ENCODE measurements around the gene SYMPK. TPM values are rescaled to one million over a fixed set of nuclear protein-coding genes. Genes with fewer than 3 reads are reported as not detected.

The SYMPK gene
- total RNA-seq, 1 experiment from 2014 or later, result 89.3 TPM

DNA sequence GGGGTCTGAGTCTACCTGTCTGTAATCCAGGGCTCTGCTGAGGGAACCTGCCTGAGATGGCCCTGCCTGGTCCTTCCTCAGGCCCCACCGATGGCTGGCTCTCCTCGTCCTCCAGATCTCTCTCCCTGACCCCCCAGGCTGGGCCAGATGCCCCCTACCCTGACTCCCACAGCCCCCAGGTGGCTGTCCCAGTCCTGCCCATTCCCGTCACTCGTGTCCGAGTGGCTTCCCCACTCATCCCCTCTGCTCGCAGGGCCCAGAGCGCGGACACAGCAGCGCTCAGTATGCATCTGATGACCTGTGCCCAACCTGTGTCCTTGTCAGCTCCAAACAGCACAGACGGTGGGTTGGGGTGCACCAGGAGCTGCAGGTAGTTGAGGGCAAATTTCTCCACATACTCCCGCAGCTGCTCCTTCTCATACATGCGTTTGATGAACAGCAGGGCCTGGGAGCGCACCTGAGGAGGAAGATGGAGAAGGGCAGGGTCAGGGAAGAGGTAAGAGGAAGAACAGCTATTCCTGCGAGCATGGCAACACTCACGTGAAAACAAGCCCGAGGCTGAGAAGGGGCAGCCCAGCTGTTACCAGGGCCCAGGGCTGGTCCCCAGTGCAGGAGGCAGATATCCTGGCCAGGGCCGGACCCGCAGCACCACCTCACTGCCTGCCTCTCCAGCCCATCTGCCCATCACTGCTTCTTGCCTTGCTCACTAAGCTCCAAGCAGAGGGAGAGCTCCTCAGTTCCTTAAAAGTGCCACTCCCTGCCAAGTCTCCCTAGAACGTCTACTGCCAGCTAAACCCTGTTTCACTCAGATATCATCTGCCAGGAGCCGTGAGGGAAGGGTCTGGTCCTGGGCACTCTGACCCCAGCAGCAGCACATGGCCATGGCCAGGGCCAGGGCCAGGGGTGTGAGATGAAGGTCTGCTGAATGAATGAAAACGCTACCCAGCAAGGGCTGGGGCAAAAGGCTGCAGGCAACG lies 36.7 kb downstream of the SYMPK start:
- no peak for DNase-seq (ENCODE audit: low read depth)

DNA sequence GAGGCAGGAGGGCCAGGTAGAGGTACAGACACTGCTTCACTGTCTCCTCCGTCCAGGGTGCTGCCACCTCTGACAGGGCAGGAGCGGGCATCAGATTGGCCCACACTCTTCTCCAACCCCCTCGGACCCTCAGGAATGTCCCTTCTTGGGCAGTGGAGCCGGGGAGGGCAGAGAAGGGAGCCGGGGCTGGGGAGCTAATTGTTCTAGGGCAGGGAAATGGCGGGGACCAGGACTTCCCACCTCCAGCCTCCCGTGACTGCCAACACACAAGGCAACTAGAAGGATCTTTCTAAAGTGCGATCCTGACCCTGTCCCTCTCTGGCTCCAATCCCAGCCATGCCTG lies 37.7 kb downstream of the SYMPK start:
- DNase-seq (ENCODE audit: low read depth), result no peak

DNA sequence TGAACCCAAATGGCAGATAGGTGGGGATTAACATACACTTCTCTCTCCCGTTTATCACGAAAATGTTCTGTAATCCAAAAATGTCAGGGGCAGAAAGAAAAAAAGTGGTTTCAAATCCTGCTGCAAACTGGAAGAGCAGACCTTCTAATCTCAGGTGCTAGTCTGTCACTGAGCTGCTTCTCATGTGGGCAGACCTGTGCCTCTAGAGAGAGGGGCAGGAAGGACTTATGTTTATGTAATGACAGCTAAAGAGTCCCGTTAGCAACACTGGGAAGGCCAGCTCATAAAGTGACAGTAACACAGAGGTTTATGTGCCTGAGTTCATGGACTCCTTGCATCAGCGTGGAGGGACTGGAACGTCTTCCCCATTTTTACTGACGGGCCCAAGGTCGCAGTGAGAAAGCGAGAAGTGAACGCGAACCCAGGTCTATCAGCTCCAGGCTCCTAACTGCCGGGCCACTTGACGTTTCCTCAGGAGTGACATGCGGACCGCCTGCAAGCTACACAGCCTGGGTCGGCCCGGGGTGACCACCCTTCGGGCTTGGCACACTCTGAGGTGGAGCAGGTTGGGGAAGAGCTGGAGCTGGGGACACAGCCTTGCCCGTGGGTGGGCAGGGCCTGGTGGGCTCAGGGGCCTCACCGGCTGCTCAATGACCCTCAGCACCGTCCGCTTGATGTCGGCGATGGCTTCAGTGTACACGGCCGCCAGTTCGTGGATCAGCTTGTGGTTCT lies 38.2 kb downstream of the SYMPK start:
- no peak for DNase-seq (ENCODE audit: low read depth)

DNA sequence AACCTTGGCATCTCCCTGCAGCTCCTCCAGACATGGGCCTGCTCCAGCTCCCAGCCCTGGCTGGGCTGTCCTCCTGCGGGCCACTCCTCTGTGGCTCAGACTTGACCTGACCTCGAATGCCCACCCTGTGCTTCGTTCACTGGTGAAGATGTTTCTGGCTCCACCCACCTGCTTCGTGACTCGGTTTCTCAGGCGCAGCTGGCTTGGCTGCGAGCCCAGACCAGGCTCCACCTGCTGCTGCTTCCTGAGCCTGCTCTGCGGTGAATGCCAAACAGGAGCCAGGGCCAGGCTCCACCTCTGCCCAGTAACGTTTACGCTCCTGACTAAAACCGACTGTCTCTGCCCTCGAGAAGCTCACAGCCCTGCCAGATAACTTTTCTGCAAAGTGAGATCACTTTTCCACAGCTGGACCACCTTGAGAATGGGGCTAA lies 38.9 kb downstream of the SYMPK start:
- no peak for DNase-seq (ENCODE audit: low read depth)

DNA sequence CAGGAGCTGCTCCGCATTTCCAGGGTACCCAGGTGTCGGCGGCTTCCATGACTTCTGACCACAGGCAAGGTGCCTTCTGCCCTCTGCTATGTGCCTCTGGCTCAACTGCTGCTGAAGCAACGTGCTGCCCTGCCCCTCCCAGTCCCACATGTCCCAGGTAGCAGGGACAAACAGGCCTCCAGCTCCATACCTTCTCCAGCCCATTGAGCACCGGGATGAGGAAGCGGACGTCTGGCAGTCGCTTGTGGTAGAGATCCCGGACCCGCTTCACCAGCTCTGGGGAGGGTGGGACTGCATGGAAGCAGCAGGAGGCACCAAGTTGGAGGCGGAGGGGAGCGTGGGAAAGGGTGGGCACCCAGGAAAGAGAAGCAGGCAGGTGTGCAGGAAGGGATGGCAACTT lies 39.8 kb downstream of the SYMPK start:
- no peak for DNase-seq (ENCODE audit: low read depth)

DNA sequence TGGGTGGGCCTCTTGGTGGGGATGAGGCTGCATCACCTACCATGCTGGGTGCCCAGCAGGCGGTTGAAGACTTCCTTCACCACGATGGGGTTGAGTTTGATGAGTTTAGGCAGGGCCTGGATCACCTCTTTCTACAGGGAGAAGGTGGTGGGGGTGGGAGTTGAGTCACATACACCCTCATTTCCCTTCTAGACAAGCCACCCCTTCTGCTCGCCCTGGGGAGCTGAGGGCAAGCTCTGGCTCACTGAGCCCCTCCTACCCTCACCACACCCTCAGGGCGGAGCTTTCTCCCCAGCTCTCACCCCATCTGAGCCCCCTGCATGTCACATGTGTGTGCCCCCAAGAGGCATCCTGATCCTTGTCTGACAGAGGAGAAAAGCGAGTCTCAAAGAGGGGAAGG lies 40.2 kb downstream of the SYMPK start:
- no peak for DNase-seq (ENCODE audit: low read depth)

DNA sequence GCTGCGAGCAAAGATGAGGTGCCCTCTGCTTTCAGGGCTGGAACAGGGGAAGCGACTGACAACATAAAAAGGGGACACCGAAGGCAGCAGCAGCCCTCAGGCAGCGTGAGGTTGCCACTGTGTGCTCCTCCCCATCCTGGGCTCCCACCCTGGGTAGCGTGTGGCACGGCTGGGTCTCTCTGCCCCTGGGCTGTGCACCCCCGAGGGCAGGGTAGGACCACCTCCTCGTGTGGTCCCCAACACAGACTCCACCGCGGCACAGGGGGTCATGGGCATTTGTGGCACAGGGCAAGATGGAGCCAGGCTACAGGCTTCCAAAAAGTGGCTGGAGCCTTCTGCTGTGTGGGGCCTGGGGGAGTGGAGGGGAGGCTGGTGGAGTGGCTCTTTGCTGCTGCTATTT lies 41.4 kb downstream of the SYMPK start:
- DNase-seq (ENCODE audit: low read depth), result no peak

DNA sequence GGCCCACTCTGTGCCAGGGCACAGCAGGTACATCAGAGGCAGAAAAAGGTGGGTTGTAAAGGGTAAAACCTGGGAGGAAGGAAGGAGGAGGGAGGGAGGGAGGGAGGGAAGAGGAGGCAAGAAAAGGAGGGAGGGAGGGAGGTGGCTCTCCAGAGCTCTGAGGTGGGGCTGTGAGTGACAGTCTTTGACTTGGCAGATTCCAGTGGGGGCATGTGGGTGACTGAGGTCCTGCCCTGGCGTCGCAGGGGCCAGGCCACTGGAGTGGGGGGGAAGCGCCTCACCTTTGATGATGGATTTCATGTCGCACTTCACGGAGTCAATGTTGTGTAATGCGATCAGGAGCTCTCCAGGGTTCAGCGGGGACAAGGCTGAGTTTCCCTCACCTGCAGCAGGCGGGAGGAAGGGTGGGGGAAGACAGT lies 41.8 kb downstream of the SYMPK start:
- DNase-seq (ENCODE audit: low read depth), result no peak

DNA sequence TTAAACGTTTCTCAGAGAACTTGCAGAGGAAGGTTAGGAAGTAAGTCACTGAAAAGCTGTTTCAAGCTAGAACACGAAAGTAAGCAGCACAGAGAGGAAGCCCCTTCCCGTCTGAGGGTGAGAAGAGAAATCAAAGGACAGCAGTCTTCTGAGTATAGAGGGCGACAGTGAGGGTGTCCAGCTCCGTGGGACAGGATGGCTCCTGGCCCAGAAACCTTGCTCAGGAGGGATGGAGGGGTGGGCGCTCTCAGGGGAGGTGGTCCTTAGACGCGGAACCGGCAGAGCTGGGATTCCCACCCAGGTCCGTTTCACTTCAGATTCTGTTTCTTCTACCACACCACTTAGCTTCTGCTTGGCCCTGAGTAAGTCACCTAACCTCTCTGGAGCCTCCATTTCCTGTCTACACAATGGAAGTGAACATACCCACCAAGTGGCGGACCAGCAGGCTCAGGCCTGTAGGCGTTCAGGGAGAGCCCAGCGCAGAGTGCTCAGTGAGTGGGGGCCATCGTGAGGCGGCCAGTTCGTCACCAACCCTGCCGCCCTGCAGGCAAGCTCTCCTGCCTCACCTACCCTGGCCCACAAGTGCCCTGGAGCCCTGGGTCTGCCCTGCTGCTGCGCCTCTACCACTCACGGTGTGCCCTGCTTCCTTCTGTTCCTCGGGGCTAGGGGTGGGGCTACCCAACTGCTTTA lies 42.4 kb downstream of the SYMPK start:
- no peak for DNase-seq (ENCODE audit: low read depth)

DNA sequence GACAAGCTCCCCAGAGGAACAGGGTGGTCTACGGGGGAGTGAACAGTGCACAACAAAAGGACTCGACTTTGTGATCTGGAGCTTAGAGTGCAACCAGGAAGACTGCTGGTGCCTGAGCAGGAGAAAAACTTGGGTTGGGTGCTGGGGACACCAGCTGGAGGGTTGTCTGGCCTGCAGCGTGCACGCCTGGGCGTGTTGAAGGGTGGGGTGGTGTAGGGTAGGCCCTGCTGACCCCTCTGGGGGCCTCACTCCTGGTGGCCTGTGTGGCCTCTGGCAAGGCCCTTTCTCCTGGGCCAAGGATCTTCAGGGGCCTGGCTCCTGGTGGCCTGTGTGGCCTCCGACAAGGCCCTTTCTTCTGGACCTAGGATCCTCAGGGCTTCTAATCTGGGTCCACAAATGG lies 43.2 kb downstream of the SYMPK start:
- DNase-seq (ENCODE audit: low read depth), result no peak

DNA sequence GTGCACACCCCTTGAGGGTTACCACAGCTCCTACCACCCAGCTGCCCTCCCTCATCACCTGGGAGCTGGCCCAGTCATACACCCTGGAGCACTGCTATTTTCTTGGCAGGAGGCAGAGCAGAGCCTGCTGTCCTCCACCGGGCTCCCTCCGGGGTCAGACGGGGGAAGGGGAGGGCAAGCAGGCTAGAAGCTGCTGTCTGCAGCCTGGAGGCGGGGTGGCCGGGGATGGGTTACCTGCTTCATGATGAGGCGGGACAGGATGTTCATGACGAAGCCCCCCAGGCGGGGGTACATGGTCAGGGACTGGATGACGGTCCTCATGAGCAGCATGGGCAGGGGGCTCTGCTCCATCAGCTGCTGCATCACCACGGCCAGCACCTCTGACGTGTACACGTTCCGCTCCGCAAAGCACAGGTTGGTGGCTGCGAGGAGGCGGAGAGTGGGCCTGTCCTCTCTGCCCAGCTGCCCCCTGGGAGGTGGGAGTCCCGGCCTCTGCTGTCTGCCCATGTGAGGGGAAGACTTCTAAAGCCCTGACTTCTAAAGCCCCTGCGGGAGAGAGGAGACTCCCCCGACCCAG lies 45.1 kb downstream of the SYMPK start:
- no peak for DNase-seq (ENCODE audit: low read depth)

DNA sequence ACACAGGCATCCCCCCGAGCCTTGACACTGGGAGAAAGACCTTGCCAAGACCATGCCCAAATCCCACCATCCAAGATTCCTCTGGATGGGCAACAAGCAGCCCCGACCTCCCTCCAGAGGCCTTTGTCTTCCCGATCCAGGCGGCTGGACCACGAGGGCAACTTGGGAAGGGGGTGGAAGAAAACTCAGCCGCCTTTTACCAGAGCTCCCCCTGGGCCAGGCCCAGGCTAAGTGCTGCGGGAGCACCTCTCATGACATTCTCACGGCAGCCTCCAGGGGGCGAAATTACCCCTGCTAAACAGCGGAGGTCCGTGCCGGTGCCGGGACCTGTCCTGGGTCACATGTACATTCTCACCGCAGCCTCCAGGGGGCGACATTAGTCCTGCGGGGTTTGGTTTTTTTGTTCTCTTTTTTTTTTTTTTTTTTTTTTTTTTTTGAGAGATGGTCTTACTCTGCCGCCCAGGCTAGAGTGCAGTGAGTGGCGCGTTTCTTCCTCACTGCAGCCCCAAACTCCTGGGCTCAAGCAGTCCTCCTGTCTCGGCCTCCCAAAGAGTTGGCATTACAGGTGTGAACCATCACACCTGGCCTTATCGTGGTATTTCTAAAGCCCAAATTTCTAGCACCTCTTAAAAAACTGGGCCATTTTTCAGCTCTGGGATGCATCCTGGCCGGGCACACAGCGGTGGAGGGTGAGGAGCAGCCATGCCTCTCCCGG lies 45.8 kb downstream of the SYMPK start:
- peak; percentile 92 for DNase-seq (ENCODE audit: low read depth)

DNA sequence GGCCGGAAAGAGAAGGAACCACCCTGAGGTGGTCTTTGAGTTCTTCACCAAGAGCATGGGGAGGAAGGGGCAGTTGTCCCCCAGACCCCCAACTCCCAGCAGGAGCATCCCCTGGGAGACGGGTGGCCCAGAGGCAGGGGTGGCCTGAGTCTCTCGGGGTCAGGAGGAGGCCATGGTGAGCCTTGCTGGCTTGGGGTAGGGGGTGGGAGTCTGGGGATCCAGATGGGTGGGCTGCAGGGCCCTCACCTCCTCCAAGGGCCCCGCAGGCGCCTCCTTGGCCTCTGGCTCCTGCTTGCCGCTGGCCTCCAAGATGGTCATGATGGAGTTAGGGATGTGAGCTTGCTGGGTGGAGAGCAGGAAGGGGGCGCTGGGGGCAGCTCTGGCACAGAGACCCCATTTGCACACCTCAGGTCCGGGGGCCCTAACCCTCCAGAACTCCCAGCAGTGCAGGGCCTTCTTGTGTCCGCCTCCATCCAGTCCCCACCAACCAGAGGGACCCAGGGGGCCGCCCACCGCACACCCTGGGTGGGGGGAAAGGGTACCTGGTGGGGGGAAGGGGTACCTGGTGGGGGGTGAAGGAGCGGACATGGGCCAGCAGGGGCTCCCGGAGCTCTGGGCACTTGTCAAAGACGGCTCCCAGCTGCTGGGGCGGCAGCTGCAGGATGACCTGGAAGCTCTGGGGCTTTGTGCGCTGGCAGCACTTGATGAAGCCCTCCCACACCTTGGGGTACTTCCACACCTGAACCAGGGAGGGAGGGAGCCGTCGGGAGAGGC lies 46.5 kb downstream of the SYMPK start:
- no peak for DNase-seq (ENCODE audit: low read depth)

DNA sequence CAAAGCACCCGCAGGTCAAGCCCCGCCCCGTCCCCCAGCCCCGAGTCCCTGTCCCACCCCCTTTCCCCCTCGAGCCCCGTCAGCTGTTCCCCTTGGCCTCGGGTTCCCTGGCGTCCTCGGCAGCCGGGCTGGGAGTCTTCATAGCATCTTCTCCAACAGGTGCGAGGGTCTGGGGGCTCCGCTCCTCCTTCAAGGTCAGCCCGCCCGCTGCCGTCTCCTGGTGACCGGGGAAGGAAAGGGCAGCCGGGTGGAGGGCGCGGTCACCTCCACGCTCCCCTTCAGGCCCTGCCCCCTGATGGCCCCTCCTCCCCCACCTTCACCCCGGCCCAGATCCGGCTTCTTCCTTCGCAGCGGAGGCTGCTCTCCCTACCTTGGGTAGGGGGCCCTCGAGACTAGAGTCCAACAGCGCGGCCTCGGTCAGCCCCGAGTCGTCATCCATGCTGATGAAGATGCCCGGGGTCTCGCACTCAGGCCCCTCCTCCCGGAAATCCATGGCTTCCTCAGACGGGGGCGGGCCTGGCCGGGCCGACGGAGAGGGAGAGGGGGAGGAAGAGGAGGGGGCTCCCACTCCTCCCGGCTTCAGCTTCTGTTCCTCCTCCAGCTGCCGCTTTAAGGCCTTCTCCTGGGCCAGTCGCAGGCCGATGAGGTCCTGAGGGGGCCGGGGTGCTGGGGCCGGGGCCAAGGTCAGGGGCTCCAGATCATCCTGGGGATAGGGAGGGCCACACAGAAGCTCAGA lies 47.3 kb downstream of the SYMPK start:
- DNase-seq (ENCODE audit: low read depth), result no peak

DNA sequence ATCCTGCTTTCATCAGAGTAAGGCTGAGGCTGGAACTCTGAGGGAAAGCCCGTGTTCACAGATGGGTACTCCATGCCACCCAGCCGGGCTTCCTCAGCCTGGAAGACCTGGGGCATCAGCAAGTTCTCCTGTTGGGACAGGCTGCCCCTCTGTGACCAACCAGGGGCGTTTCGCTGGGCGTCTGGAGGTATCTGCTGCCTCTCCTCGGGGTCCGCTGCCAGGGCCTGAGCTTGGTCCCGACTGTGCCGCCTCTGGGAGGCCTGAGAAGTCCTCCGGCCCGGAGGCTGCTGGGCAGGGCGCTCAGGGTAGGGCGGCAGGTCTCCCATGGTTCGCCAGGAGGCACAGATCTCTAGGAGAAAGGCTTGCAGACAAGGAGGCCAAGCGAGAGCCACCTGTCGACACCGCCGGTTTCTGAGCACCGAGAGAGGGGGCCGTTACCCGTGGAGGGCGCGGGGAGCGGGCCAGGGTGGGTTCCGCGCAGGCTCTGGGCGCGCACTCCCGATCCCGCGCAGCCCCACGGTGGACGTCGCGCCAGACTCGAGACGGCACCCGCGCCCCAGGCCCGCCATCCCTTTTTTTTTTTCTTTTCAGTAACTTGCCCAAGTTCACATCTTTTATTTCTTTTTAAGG lies 48.0 kb downstream of the SYMPK start, which contains the start of gene RSPH6A:
TSS of gene RSPH6A (minus strand) at position 458 of the 630 bp plus-strand sequence. CDS start at position 326, 132 bp downstream.
- DNase-seq (ENCODE audit: low read depth), result no peak

DNA sequence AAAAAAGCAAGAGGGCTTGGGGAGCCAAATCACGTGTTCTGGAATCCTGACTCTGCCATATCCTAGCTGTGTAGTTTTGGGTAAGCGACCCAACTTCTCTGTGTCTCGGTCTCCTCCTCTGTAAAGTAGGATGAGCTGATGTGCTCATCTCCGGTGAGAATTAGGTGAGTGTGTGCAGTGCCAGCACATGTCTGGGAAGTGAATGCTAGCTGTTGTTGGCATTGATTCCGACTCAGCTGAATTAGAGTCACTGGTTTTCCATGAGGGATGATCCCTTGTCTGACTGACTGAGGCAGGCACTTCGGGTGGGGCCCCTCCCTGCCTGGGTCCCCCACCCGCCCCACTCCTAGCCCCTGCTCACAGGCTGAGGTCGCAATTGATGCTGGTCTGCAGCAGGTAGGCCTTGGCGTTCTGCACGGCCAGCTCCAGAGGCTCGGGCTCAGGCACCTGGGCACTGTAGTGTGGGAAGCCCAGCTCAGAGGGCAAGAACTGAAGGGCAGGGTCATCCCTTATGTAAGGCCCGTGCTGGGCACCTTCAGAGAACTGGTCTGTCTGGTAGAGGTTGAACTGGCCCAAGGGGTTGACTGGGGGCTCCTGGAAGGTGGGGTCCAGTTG lies 48.7 kb downstream of the SYMPK start:
- no peak for DNase-seq (ENCODE audit: low read depth)

DNA sequence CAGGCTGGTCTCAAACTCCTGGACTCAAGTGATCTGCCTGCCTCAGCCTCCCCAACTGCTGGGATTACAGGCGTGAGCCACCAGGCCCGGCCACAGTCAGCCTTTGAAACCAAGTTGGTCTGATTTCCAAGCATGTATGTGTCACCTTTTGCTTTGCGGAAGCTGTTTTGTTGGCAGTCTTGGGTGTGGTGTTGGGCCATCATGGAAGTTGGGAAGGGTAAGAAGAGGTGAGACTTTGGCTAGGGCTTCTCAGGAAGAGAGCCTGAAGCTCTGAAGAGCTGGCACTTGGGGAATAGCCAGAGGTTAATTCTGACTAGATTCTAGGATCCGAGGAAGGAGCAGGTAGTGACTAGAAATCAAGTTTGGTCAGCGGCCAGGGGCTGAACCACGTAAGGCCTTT lies 50.6 kb downstream of the SYMPK start:
- DNase-seq (ENCODE audit: low read depth), result no peak

DNA sequence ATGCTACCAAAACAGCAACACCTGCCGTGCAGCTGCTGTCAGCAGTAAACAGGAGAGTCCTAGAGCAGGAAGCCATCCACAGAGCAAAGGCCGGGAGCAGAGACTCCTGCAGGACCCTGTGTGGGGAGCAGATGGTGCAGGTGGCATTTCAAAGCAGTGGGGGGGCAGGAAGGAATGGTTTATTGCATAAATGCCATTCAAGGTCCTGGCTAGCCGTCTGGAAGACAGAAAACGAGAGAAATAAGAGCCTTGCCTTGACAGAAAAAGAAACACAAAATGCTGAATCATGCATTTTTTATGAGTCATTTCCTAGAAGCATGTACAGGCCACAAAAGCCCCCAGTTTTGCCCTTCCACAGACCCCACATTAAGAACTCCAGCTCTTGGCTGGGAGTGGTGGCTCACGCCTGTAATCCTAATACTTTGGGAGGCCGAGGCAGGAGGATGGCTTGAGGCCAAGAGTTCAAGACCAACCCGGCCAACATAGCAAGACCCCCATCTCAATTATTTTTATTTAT lies 53.2 kb downstream of the SYMPK start:
- peak; percentile 94 for DNase-seq (ENCODE audit: low read depth)
